ENCODE data around the gene MAP3K3.

The MAP3K3 gene

DNA sequence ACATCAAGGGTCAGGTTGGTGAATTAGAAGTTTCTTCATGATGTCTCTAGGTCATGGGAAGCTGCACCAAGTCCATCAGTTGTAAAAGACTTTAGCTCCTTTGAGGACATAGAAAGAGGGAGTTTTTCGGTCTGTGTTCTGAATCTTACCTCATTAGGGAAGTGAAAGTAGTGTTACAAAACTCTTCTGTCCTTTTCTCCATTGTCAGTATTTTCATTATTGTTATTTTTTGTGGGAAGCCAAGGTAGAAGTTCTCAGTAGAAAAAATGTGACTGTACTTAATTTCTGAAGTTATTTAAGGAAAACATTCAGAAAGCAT lies 24.2 kb downstream of the MAP3K3 start:
- Histone ChIP-seq H3K36me3 (ENCODE audit: insufficient read depth, low read length) (peaks cover 59% of the 10 kb centered on the region), H3K9me3 (ENCODE audit: insufficient read depth, low read length, severe bottlenecking) (no peaks in the 10 kb centered on the region), H3K27me3 (ENCODE audit: insufficient read depth, low read length, poor library complexity) (no peaks in the 10 kb centered on the region), H2AFZ (ENCODE audit: low read depth, low read length) (no peak overlapping the region), H3K4me3 (ENCODE audit: low read depth in 1 of 2, low read length in 2 of 2) (no peak overlapping the region), H3K27ac (ENCODE audit: low read length) (no peak overlapping the region), H3K79me2 (ENCODE audit: insufficient read depth, low read length) (no peaks in the 10 kb centered on the region; the same call in 1 of the 2 replicates), H4K20me1 (ENCODE audit: insufficient read depth, low read length) (no peaks in the 10 kb centered on the region), H3K4me2 (ENCODE audit: insufficient read depth, low read length) (no peak overlapping the region), H3K4me1 (ENCODE audit: insufficient read depth, low read length) (no peaks in the 10 kb centered on the region), H3K9ac (ENCODE audit: low read depth, low read length) (no peak overlapping the region)
- DNase-seq (no peak), ATAC-seq (ENCODE audit: insufficient read depth, low read depth) (no peak)
- TF ChIP-seq, protein P1, sequence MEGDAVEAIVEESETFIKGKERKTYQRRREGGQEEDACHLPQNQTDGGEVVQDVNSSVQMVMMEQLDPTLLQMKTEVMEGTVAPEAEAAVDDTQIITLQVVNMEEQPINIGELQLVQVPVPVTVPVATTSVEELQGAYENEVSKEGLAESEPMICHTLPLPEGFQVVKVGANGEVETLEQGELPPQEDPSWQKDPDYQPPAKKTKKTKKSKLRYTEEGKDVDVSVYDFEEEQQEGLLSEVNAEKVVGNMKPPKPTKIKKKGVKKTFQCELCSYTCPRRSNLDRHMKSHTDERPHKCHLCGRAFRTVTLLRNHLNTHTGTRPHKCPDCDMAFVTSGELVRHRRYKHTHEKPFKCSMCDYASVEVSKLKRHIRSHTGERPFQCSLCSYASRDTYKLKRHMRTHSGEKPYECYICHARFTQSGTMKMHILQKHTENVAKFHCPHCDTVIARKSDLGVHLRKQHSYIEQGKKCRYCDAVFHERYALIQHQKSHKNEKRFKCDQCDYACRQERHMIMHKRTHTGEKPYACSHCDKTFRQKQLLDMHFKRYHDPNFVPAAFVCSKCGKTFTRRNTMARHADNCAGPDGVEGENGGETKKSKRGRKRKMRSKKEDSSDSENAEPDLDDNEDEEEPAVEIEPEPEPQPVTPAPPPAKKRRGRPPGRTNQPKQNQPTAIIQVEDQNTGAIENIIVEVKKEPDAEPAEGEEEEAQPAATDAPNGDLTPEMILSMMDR (IDR thresholded peaks at IDR 0.05; ENCODE audit: borderline replicate concordance, extremely low read depth, low read length, poor library complexity, severe bottlenecking) = no peak
- no peak for TF ChIP-seq EZH2 (IDR thresholded peaks at IDR 0.05; ENCODE audit: borderline replicate concordance, low read depth, low read length, severe bottlenecking)

GRCh38 chr17:63647065-63647725 lies 25.0 kb downstream of the MAP3K3 start:
- Histone ChIP-seq H3K9me3 (ENCODE audit: insufficient read depth, low read length, severe bottlenecking) (no peaks in the 10 kb centered on the region), H3K27ac (ENCODE audit: low read length) (no peak overlapping the region), H3K4me1 (ENCODE audit: insufficient read depth, low read length) (no peaks in the 10 kb centered on the region), H3K27me3 (ENCODE audit: insufficient read depth, low read length, poor library complexity) (no peaks in the 10 kb centered on the region), H4K20me1 (ENCODE audit: insufficient read depth, low read length) (no peaks in the 10 kb centered on the region), H3K79me2 (ENCODE audit: insufficient read depth, low read length) (no peaks in the 10 kb centered on the region; the same call in 1 of the 2 replicates), H3K4me2 (ENCODE audit: insufficient read depth, low read length) (no peak overlapping the region), H2AFZ (ENCODE audit: low read depth, low read length) (no peak overlapping the region), H3K4me3 (ENCODE audit: low read depth in 1 of 2, low read length in 2 of 2) (no peak overlapping the region), H3K9ac (ENCODE audit: low read depth, low read length) (no peak overlapping the region), H3K36me3 (ENCODE audit: insufficient read depth, low read length) (peaks cover 57% of the 10 kb centered on the region)
- DNase-seq (no peak), ATAC-seq (ENCODE audit: insufficient read depth, low read depth) (no peak)
- TF ChIP-seq, protein P1 (IDR thresholded peaks at IDR 0.05; ENCODE audit: borderline replicate concordance, extremely low read depth, low read length, poor library complexity, severe bottlenecking) = no peak
- no peak for TF ChIP-seq EZH2 (IDR thresholded peaks at IDR 0.05; ENCODE audit: borderline replicate concordance, low read depth, low read length, severe bottlenecking)

DNA sequence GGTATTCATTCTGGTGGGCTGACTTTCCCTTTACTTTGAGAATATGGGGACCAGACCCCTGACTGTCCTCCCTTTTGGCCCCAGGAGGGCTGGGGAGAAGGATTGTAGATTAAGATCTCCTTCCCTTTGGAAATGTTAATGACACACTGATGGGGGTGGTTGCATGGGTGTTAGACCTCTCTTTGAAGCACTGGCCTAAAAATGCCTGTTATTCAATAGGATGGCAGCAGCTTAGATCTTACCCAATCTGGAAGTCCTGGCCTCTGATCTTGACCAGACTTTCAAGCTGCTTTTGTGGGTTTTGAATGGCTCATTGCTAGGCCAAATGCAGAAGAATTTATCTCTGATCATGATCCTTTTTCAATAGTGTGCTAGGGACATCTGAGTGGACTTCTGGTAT lies 25.7 kb downstream of the MAP3K3 start:
- H3K27ac ChIP-seq (ENCODE audit: low read length) = no peak overlapping the region
- H3K4me1 ChIP-seq (ENCODE audit: insufficient read depth, low read length) = no peaks in the 10 kb centered on the region
- TF ChIP-seq, protein P1 (IDR thresholded peaks at IDR 0.05; ENCODE audit: borderline replicate concordance, extremely low read depth, low read length, poor library complexity, severe bottlenecking) = no peak
- no peak for TF ChIP-seq EZH2 (IDR thresholded peaks at IDR 0.05; ENCODE audit: borderline replicate concordance, low read depth, low read length, severe bottlenecking)
- no peak overlapping the region for H2AFZ ChIP-seq (ENCODE audit: low read depth, low read length)
- no peaks in the 10 kb centered on the region for H3K9me3 ChIP-seq (ENCODE audit: insufficient read depth, low read length, severe bottlenecking)
- peaks cover 65% of the 10 kb centered on the region for H3K36me3 ChIP-seq (ENCODE audit: insufficient read depth, low read length)
- H3K9ac ChIP-seq (ENCODE audit: low read depth, low read length) = no peak overlapping the region
- H3K4me2 ChIP-seq (ENCODE audit: insufficient read depth, low read length) = no peak overlapping the region
- no peaks in the 10 kb centered on the region for H3K27me3 ChIP-seq (ENCODE audit: insufficient read depth, low read length, poor library complexity)
- no peaks in the 10 kb centered on the region; the same call in 1 of the 2 replicates for H3K79me2 ChIP-seq (ENCODE audit: insufficient read depth, low read length)
- no peaks in the 10 kb centered on the region for H4K20me1 ChIP-seq (ENCODE audit: insufficient read depth, low read length)
- DNase-seq (no peak), ATAC-seq (ENCODE audit: insufficient read depth, low read depth) (no peak)
- H3K4me3 ChIP-seq (ENCODE audit: low read depth in 1 of 2, low read length in 2 of 2) = no peak overlapping the region

All from DND-41 (cell line).